Amniotic stem cell (primary cell): ENCODE data around the gene RGS12.

Experiments
- DNase-seq: peaks from one replicate; lab custom pipeline; 2025; lab: John Stamatoyannopoulos, UW

RGS12 gene

DNA sequence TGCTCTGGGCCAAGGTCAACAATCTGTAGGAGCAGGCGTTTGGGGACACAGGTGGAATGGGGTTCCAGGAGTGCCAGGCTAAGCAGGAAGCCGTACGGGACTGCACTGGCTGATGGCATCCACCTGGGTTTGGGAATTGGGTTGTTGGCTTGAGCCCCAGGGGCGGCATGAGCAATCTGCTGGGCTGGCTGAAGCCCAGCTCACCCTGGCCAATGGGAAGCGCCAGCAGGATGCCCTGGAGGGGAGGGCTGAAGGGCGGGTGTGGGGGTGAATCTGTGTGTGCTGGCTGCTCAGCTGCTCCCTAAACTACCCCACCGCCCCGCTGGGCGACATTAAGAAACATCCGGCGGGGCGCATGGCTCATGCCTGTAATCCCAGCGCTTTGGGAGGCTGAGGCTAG is 8.9 kb upstream of the RGS12 start:
- no peak for DNase-seq

GRCh38 chr4:3284734-3285557 is 7.9 kb upstream of the RGS12 start:
- DNase-seq, result no peak

GRCh38 chr4:3285558-3286334 is 7.1 kb upstream of the RGS12 start:
- no peak for DNase-seq

DNA sequence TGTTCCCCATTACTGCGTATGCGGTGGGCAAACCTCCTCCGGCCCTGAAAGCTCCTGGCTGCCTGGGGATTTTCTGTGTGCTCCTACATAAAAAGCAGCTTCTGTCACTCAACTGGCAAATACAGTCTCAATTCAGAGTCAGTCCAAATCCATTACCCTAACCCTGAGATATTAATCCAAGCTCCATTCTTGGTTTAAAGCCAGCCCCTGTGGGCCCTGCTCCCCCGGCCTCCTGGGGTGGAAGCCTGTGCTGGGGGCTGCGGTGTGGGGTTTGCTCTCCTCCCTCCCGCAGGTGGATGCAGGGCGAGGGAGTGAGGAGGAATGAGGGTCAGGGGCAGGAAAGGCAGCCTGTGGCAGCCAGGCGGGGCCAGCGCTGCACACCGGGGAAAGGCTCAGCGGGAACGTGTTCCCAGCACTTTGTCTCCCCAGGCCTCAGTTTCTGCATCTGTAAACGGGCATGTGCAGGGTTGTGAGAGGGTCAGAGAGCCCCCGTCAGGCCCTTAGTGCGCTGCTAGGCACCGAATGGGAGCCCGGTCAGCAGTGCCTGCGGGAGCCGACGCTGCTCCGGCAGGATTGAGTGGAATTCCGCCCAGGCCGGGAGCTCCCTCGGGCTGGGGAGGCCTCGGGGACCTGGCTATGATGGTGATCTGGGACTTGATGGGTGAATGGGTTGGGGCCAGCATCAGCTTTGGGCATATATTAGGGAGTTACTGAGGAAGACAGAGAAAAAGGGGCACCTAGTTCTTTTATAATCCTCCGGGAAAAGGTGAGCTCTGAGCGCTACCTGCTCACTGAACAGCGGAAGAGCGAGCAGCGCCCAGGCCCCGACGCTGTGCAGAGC is 6.3 kb upstream of the RGS12 start:
- DNase-seq, result no peak

DNA sequence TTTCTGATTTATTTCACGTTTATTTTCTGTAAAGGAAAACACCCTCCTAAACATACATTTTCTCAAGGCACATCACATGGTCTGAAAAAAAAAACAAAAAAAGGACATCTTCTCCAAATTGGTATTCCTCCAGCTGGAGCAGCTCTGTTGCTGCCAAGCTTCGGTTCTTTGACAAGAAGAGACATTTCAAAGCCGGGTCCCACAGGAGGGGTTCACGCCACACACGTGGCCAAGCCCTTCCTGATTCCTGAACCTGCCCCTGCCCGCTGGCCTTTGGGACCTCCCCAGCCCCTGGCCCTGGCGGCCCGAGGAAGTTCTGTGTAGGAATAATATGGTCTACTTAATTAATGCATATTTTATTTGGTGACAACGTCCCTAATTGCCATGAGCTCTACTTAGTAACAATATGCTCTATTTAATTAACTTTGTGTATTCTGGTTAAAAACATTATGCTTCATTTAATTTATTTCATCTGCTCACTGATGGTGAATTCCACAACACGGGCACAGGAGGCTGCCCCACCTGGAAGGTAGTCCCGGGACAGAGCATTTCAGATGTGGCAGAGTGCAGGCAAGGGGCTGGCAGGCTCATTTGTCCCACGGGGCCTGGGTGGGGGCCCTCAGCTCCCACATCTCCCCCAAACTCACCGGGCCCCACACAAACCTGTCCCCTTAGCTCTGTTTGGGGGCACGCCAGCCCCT is 5.4 kb upstream of the RGS12 start:
- DNase-seq, result no peak

GRCh38 chr4:3287972-3288570 is 4.8 kb upstream of the RGS12 start:
- DNase-seq, result no peak

- no peak for DNase-seq
Observed at GRCh38 chr4:3288571-3289094, 4.2 kb upstream of the RGS12 start.

- DNase-seq, result no peak
Observed at GRCh38 chr4:3290476-3290875, 2.3 kb upstream of the RGS12 start.

DNA sequence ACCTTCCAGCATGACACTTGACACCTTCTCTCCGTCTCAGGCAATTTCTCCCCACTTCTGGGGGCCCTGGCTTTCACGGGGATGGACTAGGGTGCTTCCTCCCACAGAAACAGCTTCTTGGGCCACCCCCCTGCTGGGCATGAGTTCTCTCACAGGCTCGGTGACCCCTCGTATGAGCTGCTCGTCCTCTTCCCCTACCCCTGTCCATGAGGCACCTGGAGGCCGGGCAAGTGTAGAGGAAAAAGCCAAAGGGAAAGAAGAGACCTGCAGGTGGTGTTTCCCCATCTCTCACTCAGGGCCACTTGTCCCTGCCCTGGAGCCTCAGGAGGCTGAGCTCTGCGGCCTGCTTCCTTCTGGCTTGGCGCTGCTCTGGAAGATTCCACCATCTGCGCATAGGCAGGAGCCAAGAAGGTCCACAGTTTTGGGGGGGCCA is 1.9 kb upstream of the RGS12 start:
- no peak for DNase-seq

DNA sequence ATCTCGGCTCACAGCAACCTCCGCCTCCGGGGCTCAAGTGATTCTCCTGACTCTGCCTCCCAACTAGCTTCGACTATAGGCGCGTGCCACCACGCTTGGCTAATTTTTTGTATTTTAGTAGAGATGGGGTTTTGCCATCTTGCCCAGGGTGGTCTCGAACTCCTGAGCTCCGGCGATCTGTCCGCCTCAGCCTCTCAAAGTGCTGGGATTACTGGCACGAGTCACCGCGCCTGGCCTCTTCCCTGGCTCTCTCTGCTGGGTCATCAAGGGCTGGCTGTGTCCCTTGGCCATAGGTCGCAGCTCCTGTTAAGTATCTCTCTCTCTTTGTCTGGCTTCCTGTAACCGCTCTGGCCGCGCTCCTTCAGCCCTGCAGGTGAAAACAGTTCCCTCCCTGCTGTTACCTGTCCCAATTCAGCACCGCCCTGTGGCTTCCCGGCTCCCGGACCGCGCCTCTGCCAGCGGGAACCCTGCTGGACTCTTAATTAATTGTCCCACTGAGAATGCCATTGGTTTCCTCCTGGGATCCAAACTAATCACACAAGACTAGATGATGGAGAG is 1.3 kb upstream of the RGS12 start:
- no peak for DNase-seq

DNA sequence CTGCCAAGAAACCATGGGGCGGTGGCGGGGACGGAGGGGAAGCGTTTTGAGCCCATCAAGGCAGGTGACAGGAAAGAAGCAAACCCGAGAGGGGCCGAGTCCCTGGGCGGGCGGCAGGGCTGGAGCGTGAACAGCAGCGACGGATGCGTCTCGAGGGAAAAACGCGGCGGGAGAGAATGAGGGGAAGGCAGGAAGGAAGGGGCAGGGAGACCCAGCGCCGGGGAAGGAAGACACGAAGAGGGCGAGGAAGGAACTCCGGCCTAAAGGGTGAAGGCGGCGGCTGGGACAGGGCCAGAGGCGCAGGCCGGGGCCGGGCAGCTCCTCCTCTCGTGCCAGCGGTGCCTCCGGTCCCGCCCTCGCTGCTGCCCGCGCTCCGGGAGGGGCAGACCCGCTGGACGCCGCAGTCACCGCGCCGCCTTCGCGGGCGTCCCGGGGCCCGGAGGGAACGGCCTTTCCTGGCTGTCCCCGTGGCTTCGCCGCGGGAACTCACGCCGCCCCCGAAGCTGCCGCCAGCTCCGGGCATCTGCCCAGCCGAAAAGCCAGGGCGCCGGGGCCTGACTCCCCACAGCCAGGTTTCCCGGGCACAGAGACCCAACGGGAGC is 751 bp upstream of the RGS12 start:
- DNase-seq, result no peak

DNA sequence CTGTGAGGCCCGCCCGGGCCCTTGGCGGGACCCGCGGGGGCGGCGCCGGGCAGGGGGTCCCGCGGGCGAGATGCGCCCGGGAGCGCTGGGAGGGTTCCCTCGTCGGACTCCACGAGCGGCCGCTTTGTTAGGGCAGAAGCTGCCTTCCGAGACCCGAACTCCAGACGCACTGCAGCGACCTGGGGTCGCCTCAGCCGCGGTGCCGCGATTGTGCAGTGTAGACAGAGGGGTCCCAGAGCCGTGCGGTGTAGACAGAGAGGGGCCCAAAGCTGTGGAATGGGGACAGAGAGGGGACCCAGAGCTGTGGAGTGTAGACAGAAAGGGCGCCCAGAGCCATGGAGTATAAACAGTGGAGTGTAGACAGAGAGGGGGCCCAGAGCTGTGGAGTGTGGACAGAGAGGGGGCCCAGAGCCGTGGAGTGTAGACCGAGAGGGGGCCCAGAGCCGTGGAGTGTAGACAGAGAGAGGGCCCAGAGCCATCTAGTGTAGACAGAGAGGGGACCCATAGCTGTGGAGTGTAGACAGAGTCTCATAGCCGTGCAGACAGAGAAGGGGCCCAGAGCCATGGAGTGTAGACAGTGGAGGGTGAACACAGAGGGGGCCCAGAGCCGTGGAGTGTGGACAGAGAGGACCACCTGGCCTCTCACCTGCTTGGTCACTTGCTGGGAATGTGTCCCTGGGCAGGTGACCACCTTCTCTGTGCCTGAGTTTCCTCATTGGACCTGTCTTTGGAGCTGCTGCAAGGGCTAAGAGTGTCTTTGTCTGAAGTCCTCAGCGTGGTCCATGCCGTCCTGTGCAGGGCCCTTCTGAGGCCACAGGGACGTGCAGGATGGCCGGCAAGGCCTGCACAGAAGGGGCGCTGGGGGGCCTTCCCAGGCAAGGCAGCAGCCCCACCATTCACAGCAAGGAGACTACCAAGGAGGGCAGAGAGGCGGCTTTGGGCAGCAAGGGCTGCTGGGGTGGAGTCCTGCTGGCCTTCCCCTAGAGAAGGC is 875 bp downstream of the RGS12 start:
- no peak for DNase-seq

DNA sequence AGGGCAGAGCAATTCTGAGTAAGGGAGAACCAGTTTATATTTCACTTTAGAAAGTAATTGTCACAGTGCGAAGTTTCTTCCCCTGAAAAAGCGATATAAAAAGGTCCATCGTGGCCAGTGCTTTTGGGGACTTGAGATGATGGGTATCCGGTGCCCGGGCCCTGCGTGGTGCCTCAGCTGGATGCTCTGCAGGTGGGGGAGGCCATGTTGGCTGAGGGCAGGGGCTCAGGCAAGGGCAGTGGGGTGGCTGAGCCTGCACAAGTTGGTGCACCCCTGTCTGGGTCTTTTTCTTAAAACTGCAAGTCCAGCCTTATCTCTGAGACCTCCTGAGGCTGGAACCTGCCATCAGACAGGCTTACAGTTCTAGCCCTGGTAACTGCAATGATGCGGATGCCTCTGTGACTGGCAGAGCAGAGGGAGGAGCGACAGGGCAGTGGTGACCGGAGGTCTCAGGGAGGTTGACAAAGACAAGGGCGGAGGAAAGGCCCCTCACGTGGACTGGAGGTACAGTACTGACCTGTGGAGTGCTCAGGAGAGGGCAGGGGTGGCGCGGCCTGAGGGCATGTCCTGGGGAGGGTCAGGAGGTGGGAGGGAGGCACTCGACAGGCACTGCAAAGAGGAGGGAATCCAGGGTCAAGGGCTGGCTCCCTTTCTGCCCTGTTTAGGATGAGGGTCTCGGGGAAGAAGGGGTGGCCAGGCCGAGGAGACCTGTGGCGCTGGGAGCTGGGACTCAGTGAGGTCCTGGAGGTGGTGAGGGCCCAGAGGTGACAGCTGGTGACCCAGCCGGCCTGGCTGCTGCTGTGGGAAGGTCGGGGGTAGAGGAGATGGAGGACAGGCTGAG is 1.8 kb downstream of the RGS12 start:
- DNase-seq, result no peak

- no peak for DNase-seq
Observed at GRCh38 chr4:3295837-3296624, 3.2 kb downstream of the RGS12 start.

- DNase-seq, result no peak
Observed at GRCh38 chr4:3296651-3297050, 3.8 kb downstream of the RGS12 start.

GRCh38 chr4:3297066-3297859 is 4.4 kb downstream of the RGS12 start:
- no peak for DNase-seq
